IMR-90 (cell line): ENCODE results near the gene DRD2. TPM values are rescaled to one million over a fixed set of nuclear protein-coding genes. Genes with fewer than 3 reads are reported as not detected.

ENCODE experiments used
- ATAC-seq: fragments of 200-7000 bp; cut with Tn5 transposase; 2 replicates; pipeline ENCODE4 v1.9.1; 2020; ENCODE audit warnings: low read depth, mild to moderate bottlenecking, moderate library complexity
- BruUV-seq: library from RNA; stranded (reverse); fragments of 400-500 nt; replicated peaks from 2 replicates; lab custom pipeline; 2021; lab: Mats Ljungman, UMichigan
- CTCF ChIA-PET: fragments of 300-600 bp; formaldehyde crosslinking; extraction: SDS; loops from one replicate; lab custom pipeline; 2021; ENCODE audit warnings: antibody characterized with exemption; lab: Yijun Ruan, JAX
- POLR2A ChIA-PET: fragments of 300-600 bp; sonication (Branson Sonifier 250); formaldehyde crosslinking; loops from one replicate; lab custom pipeline; 2022; ENCODE audit warnings: antibody characterized with exemption; ENCODE audit not compliant: unreplicated experiment; lab: Charles Lee
- DNase-seq: peaks from one replicate; pipeline ENCODE4 v3.0.0; 2013
- H2AFZ ChIP-seq: replicated peaks from 2 replicates; pipeline ENCODE3; 2013; ENCODE audit warnings: low read length, mild to moderate bottlenecking; ENCODE audit not compliant: poor library complexity
- H2AK5ac ChIP-seq: 2 replicates; pipeline ENCODE4 v1.6.1; 2013; ENCODE audit warnings: low read depth, low read length, inconsistent platforms
- H2AK9ac ChIP-seq: replicated peaks from 2 replicates; pipeline ENCODE3; 2013; ENCODE audit warnings: mild to moderate bottlenecking, low read depth, low read length, moderate library complexity; ENCODE audit not compliant: poor library complexity
- H2BK120ac ChIP-seq: 2 replicates; pipeline ENCODE4 v1.6.1; 2013; ENCODE audit warnings: low read depth, low read length, inconsistent platforms
- H2BK15ac ChIP-seq: 3 replicates; pipeline ENCODE4 v1.6.1; 2013; ENCODE audit warnings: low read depth, low read length, inconsistent platforms
- H2BK20ac ChIP-seq: 2 replicates; pipeline ENCODE4 v1.6.1; 2013; ENCODE audit warnings: low read depth, mild to moderate bottlenecking, inconsistent platforms, low read length, moderate library complexity
- H2BK5ac ChIP-seq: 2 replicates; pipeline ENCODE4 v1.6.1; 2013; ENCODE audit warnings: mild to moderate bottlenecking, low read depth, low read length, inconsistent platforms; ENCODE audit not compliant: poor library complexity, severe bottlenecking
- H3K14ac ChIP-seq: replicated peaks from 2 replicates; pipeline ENCODE4 v1.6.1; 2013; ENCODE audit warnings: low read depth, low read length, inconsistent platforms
- H3K18ac ChIP-seq: 2 replicates; pipeline ENCODE4 v1.6.1; 2013; ENCODE audit warnings: low read depth, low read length, control low read depth
- H3K23ac ChIP-seq: 2 replicates; pipeline ENCODE4 v1.6.1; 2013; ENCODE audit warnings: low read depth, low read length, inconsistent platforms
- H3K27ac ChIP-seq: 2 replicates; pipeline ENCODE4 v1.5.1; 2013; ENCODE audit warnings: mild to moderate bottlenecking, control low read depth, low read length; ENCODE audit not compliant: insufficient read depth
- H3K27me3 ChIP-seq: 2 replicates; pipeline ENCODE4 v1.6.1; 2013; ENCODE audit warnings: low read length; ENCODE audit not compliant: control insufficient read depth, insufficient read depth
- H3K36me3 ChIP-seq: 2 replicates; pipeline ENCODE4 v1.6.1; 2013; ENCODE audit warnings: low read length, mixed read lengths; ENCODE audit not compliant: control insufficient read depth, insufficient read depth
- H3K4ac ChIP-seq: 2 replicates; pipeline ENCODE4 v1.6.1; 2013; ENCODE audit warnings: low read depth, low read length, inconsistent platforms
- H3K4me1 ChIP-seq: 2 replicates; pipeline ENCODE4 v1.6.1; 2013; ENCODE audit warnings: low read length, mixed read lengths; ENCODE audit not compliant: control insufficient read depth, insufficient read depth
- H3K4me2 ChIP-seq: 2 replicates; pipeline ENCODE4 v1.6.1; 2013; ENCODE audit warnings: low read depth, mild to moderate bottlenecking, control low read depth, low read length, moderate library complexity
- H3K4me3 ChIP-seq: 2 replicates; pipeline ENCODE4 v1.5.1; 2013; ENCODE audit warnings: low read depth, mild to moderate bottlenecking, control low read depth, low read length, moderate library complexity; ENCODE audit not compliant: insufficient read depth
- H3K56ac ChIP-seq: 2 replicates; pipeline ENCODE4 v1.6.1; 2013; ENCODE audit warnings: low read length, inconsistent platforms; ENCODE audit not compliant: insufficient read depth; ENCODE audit errors: extremely low read depth
- H3K79me1 ChIP-seq, 2 experiments: 2 replicates each; pipeline ENCODE4 v1.6.1; 2013; ENCODE audit warnings: low read length in 2 of 2, inconsistent platforms in 1 of 2, low read depth in 1 of 2
- H3K9ac ChIP-seq: 2 replicates; pipeline ENCODE4 v1.6.1; 2013; ENCODE audit warnings: low read depth, low read length, control low read depth
- H3K9me1 ChIP-seq: 2 replicates; pipeline ENCODE4 v1.6.1; 2013; ENCODE audit warnings: low read length, inconsistent platforms; ENCODE audit not compliant: insufficient read depth
- H3K9me3 ChIP-seq: 2 replicates; pipeline ENCODE4 v1.6.1; 2013; ENCODE audit warnings: low read length; ENCODE audit not compliant: control insufficient read depth, insufficient read depth
- H4K20me1 ChIP-seq: 2 replicates; pipeline ENCODE4 v1.6.1; 2013; ENCODE audit warnings: low read length, inconsistent platforms; ENCODE audit not compliant: insufficient read depth
- H4K5ac ChIP-seq: 2 replicates; pipeline ENCODE4 v1.6.1; 2013; ENCODE audit warnings: mild to moderate bottlenecking, low read depth, low read length, control low read depth
- H4K8ac ChIP-seq, 2 experiments: 2 replicates each; pipeline ENCODE4 v1.6.1; 2013; ENCODE audit warnings: low read depth in 2 of 2, low read length in 2 of 2, control low read depth in 1 of 2, inconsistent platforms in 1 of 2
- H4K91ac ChIP-seq: 2 replicates; pipeline ENCODE4 v1.6.1; 2013; ENCODE audit warnings: low read depth, low read length, inconsistent platforms; ENCODE audit not compliant: insufficient read depth
- NFE2L2 ChIP-seq: fragments of 150-350 bp; IDR thresholded peaks from 2 replicates; pipeline ENCODE4 v1.6.1; 2016; ENCODE audit warnings: low read depth, mild to moderate bottlenecking, low read length
- WGBS, 2 experiments: methylation state at CpG; one replicate each; pipeline versions ENCODE4 v1.1.5 to v1.1.7; 2013; ENCODE audit warnings: missing lambda C conversion rate in 2 of 2; ENCODE audit not compliant: insufficient read length in 1 of 2; ENCODE audit errors: extremely low coverage in 2 of 2; 5-methylcytosine and 5-hydroxymethylcytosine counted together
- dilution Hi-C: fragments of 300-500 bp; cut with HindIII; formaldehyde crosslinking; loops from one replicate; pipeline ENCODE4 v1.14.3; 2018; ENCODE audit warnings: low sequenced_read_pairs; ENCODE audit not compliant: unreplicated experiment
- in situ Hi-C: fragments of 300-500 bp; cut with MboI; formaldehyde crosslinking; loops from 3 replicates; pipeline ENCODE4 v1.14.3; 2019; ENCODE audit warnings: low sequenced_read_pairs, inconsistent platforms, mixed read lengths
- intact Hi-C: fragments of 100-400 bp; cut with micrococcal nuclease; formaldehyde crosslinking; loops from 2 replicates; pipeline ENCODE4 v1.10.0; 2022
- polyA plus RNA-seq, 3 experiments: library from polyadenylated mRNA; depleted of rRNA; stranded (reverse); fragments of >200 nt; gene quantifications; 2 replicates each; pipeline ENCODE4 v1.2.3, GENCODE V29; 2012; ENCODE audit warnings: low replicate concordance in 1 of 3
- total RNA-seq: library from RNA; depleted of rRNA; stranded (reverse); fragments of >200 nt; gene quantifications from 2 replicates; pipeline ENCODE4 v1.2.3, GENCODE V29; 2012

DRD2 gene
- total and polyA plus RNA-seq, 2 of the 4 experiments (the other 2 are of a cell fraction) = not detected

DNA sequence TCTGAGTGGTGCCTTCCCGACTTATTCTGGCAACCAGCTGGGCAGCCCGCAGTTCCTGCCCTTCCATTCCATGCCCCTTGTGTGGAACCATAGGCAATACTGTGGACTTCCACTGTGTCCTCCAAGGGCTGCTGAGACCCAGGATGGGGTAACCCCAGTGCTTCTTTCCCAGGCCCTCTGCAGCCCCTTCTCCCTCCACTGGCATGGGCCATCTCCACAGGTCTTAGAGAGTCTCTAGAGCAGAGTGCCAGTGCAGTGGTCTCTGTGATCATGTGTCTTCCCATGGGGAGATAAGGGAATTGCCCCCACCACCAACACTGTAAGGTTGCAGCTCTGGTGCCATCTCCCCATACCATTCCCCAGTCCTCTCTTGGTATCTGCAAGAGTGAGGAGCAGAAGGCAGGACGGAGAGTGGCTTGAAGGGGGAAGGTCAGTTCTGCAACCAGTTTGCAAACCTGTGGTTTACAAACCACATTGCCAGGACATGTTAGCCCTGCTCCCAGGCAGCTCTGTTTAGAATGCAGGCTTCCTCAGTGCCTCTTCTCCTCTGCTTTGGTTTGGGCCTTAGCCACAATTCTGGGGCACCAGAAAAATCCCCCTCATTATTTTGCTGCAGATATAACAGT, 20.9 kb upstream of the DRD2 start:
- DNase-seq = no peak
- no peak overlapping the region for H4K5ac ChIP-seq

More for the DNA sequence above, 20.9 kb upstream of the DRD2 start:
- Histone ChIP-seq H2BK120ac (no peak overlapping the region), H3K4me1 (no peaks in the 10 kb centered on the region), H3K27ac (no peak overlapping the region), H3K36me3 (no peaks in the 10 kb centered on the region), H3K4me3 (no peak overlapping the region), H2BK15ac (no peak overlapping the region), H4K20me1 (no peaks in the 10 kb centered on the region), H3K4me2 (no peak overlapping the region), H2AFZ (no peak overlapping the region), H3K27me3 (no peaks in the 10 kb centered on the region; the same call in 1 of the 2 replicates), H3K14ac (no peak overlapping the region), H3K56ac (no peak overlapping the region), H4K91ac (no peak overlapping the region), H2BK5ac (no peak overlapping the region), H4K8ac (no peak overlapping the region), H3K9me3 (no peaks in the 10 kb centered on the region), H3K23ac (no peak overlapping the region), H2AK5ac (no peak overlapping the region), H2BK20ac (no peak overlapping the region), H3K9ac (no peak overlapping the region), H3K79me1 (no peaks in the 10 kb centered on the region), H2AK9ac (no peak overlapping the region), H3K4ac (no peak overlapping the region), H3K9me1 (no peaks in the 10 kb centered on the region), H3K18ac (no peak overlapping the region)
- no peak for ATAC-seq
- POLR2A ChIA-PET = no interaction called here
- no CpG with 5 or more reads among the region's 3 CpGs for WGBS, 2 experiments
- BruUV-seq = no TSS peak
- intact Hi-C loops (no loop called here), dilution Hi-C loops (no loop called here), in situ Hi-C loops (no loop called here)
- no peak for TF ChIP-seq NFE2L2
- CTCF ChIA-PET = no interaction called here
